ENCODE measurements around the gene WWOX. TPM values are rescaled to one million over a fixed set of nuclear protein-coding genes. Genes with fewer than 3 reads are reported as not detected.

Gene WWOX
- total RNA-seq, 1 donor from 2014 or later = 43.2 TPM

DNA sequence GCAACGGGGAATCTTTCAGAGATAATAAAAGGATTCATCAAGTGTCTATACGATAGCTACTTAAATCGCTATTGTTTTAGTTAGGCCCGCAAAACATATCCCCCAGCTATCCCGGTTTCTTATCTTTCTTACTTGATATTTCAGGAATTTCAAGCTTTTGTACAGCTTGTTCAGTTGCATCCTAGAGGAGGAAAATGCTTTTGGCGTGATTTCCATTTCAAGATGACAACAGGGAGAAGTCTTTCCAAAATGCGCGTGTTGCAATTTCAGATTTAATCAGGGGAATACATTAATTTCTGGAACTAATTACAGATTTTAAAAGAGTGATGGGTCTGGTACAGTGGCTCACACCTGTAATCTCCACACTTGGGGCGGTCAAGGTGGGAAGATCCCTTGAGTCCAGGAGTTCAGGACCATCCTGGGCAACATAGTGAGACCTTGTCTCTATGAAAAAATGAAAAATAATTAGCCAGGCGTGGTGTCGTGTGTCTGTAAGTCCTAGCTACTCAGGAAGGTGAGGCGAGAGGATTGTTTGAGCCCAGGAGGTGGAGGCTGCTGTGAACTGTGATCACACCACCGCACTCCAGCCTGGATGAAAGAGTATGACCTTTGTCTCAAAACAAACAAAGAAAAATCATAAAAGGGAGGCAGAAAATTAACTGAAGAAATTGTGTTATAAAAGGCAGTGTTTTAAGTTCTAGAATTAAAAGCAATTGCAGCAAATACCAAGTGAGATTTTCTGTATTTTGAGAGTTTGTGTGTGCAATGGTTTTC, 954.9 kb downstream of the WWOX start:
- peaks cover 3% of the 10 kb centered on the region for H3K9me3 Mint-ChIP-seq (ENCODE audit: low read depth)
- H3K27ac Mint-ChIP-seq = no peak overlapping the region
- no peaks in the 10 kb centered on the region for H3K27me3 Mint-ChIP-seq
- no peaks in the 10 kb centered on the region for H3K4me1 Mint-ChIP-seq (ENCODE audit: low read depth)
- no peak for TF ChIP-seq CTCF (IDR thresholded peaks at IDR 0.05; ENCODE audit: unreplicated experiment)
- H3K4me3 Mint-ChIP-seq (ENCODE audit: low read depth) = no peak overlapping the region
- no peaks in the 10 kb centered on the region for H3K36me3 Mint-ChIP-seq (ENCODE audit: insufficient read depth)
- DNase-seq (ENCODE audit: low spot score, unreplicated experiment) = no peak

DNA sequence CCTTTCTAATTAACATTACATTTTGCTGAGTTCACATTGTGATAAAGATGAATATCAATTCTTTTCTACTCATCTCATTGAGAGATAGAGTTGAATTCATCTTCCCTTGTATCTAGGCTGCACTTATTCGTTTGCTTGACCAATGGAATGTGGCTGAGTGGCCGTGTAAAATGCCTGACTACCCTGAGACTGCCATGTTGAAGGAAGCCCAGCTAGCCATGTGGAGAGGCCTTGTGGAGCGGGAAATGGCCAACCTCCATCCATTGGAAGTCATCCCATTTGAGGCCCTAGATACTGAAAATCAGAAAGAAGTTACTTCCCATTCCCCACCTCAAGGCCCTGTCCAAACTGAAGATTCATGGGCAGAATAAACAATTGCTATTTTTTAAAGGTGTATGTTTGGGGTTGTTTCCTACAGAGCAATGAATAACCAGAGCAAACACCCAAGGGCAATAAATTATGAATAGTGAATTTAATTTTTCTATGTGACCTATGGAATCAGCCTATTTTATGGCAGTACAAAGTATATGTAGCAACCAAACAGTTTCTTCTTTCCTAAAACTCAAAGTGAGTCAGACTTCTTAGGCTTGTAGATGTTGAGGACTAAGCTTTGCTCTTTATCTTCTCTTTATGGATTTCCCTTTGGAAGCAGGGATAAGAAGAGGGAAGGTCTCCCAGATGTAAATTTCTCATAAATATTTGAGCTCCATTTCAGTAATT, 956.0 kb downstream of the WWOX start:
- Mint-ChIP-seq H3K27me3 (peaks cover 2% of the 10 kb centered on the region), H3K27ac (no peak overlapping the region), H3K36me3 (ENCODE audit: insufficient read depth) (no peaks in the 10 kb centered on the region), H3K4me3 (ENCODE audit: low read depth) (no peak overlapping the region), H3K9me3 (ENCODE audit: low read depth) (peaks cover 3% of the 10 kb centered on the region), H3K4me1 (ENCODE audit: low read depth) (no peaks in the 10 kb centered on the region)
- no peak for TF ChIP-seq CTCF (IDR thresholded peaks at IDR 0.05; ENCODE audit: unreplicated experiment)
- DNase-seq (ENCODE audit: low spot score, unreplicated experiment) = no peak

- no peak overlapping the region for H3K4me3 Mint-ChIP-seq (ENCODE audit: low read depth)
- no peaks in the 10 kb centered on the region for H3K9me3 Mint-ChIP-seq (ENCODE audit: low read depth)
- no peaks in the 10 kb centered on the region for H3K4me1 Mint-ChIP-seq (ENCODE audit: low read depth)
- no peaks in the 10 kb centered on the region for H3K36me3 Mint-ChIP-seq (ENCODE audit: insufficient read depth)
- DNase-seq (ENCODE audit: low spot score, unreplicated experiment) = no peak
- no peak for TF ChIP-seq CTCF (IDR thresholded peaks at IDR 0.05; ENCODE audit: unreplicated experiment)
- peaks cover 36% of the 10 kb centered on the region for H3K27me3 Mint-ChIP-seq
- H3K27ac Mint-ChIP-seq = no peak overlapping the region
Observed at GRCh38 chr16:79061181-79061580, 961.7 kb downstream of the WWOX start.

DNA sequence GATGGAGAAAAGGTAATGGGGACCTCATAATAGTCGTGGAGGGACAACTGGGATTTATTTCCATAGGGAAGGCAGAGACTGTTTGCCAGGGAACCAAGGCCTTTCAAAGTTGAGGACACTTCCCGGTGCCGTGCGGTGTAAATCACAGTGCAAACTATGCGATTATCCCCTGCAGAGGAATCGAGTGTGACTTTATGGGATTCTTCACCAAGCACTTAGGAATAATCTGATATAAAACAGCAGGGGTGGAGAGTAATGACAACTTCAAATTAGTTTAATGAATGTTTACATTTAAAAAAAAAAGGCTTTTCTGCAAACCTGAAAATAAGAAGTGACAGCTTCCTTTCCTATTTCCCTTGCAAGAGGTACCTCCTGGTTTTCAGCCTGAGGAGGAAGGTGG, 962.9 kb downstream of the WWOX start:
- H3K27me3 Mint-ChIP-seq = peaks cover 41% of the 10 kb centered on the region
- no peaks in the 10 kb centered on the region for H3K9me3 Mint-ChIP-seq (ENCODE audit: low read depth)
- H3K36me3 Mint-ChIP-seq (ENCODE audit: insufficient read depth) = no peaks in the 10 kb centered on the region
- no peak overlapping the region for H3K4me3 Mint-ChIP-seq (ENCODE audit: low read depth)
- H3K27ac Mint-ChIP-seq = no peak overlapping the region
- TF ChIP-seq CTCF (IDR thresholded peaks at IDR 0.05; ENCODE audit: unreplicated experiment) = no peak
- H3K4me1 Mint-ChIP-seq (ENCODE audit: low read depth) = no peaks in the 10 kb centered on the region
- no peak for DNase-seq (ENCODE audit: low spot score, unreplicated experiment)

DNA sequence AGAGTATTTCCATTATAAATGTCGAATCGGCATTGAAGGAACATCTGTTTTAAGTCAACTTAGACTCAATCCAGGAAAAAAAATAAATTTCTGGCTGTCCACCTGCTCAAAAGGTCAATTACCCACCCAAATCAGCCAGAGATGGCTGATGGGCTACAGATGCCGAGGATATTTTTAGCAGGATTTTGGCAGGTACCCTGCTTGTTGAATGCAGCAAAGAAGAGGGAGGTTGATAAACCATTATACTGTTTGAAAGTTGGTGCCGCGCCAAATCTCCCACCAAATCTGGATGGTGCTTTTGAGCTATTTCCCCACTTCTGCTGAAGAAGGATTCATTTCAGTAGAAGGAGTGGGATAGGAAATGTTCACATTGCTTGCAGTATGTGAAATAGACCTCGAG, 963.4 kb downstream of the WWOX start:
- no peak for DNase-seq (ENCODE audit: low spot score, unreplicated experiment)
- Mint-ChIP-seq H3K27me3 (peaks cover 42% of the 10 kb centered on the region), H3K36me3 (ENCODE audit: insufficient read depth) (no peaks in the 10 kb centered on the region), H3K4me1 (ENCODE audit: low read depth) (peaks cover under 1% of the 10 kb centered on the region), H3K9me3 (ENCODE audit: low read depth) (no peaks in the 10 kb centered on the region), H3K4me3 (ENCODE audit: low read depth) (no peak overlapping the region), H3K27ac (no peak overlapping the region)
- TF ChIP-seq CTCF (IDR thresholded peaks at IDR 0.05; ENCODE audit: unreplicated experiment) = no peak
